GM12878 (cell line): ENCODE measurements around the gene ZNF841. TPM values are rescaled to one million over a fixed set of nuclear protein-coding genes. Genes with fewer than 3 reads are reported as not detected.

Experiments used
- ATAC-seq: fragments of 200-7000 bp; cut with Tn5 transposase; 3 replicates; pipeline ENCODE4 v1.9.1; 2020; ENCODE audit warnings: mild to moderate bottlenecking, moderate library complexity
- BruUV-seq: library from RNA; stranded (reverse); fragments of 400-500 nt; replicated peaks from 2 replicates; lab custom pipeline; 2021; lab: Mats Ljungman, UMichigan
- CTCF ChIA-PET: fragments of 300-600 bp; sonication (Branson Sonifier 250); formaldehyde crosslinking; extraction: SDS; loops from one replicate; lab custom pipeline; 2021; ENCODE audit warnings: inconsistent platforms; lab: Yijun Ruan, JAX
- POLR2A ChIA-PET: fragments of 350-600 bp; formaldehyde crosslinking; extraction: SDS; loops from one replicate; lab custom pipeline; 2021; ENCODE audit warnings: inconsistent platforms; lab: Charles Lee
- RAD21 ChIA-PET: fragments of 300-600 bp; sonication (Branson Sonifier 250); formaldehyde crosslinking; loops from one replicate; lab custom pipeline; 2023; ENCODE audit warnings: antibody characterized with exemption; ENCODE audit not compliant: unreplicated experiment; lab: Charles Lee
- SMC1A ChIA-PET: fragments of 300-600 bp; sonication (Branson Sonifier 250); formaldehyde crosslinking; loops from one replicate; lab custom pipeline; 2023; ENCODE audit not compliant: unreplicated experiment, uncharacterized antibody; lab: Charles Lee
- DNase-seq: peaks from one replicate; pipeline ENCODE4 v3.0.0-alpha.2; 2011; ENCODE audit warnings: low read depth, low spot score
- FAIRE-seq: peaks from 3 replicates; lab custom pipeline; 2011; peaks lifted over from hg19 to GRCh38; lab: Jason Lieb, UNC
- H2AFZ ChIP-seq: 2 replicates; pipeline ENCODE4 v1.6.0; 2011; ENCODE audit warnings: low read depth, low read length, control low read depth; ENCODE audit not compliant: control insufficient read depth
- H3K27ac ChIP-seq: 2 replicates; pipeline ENCODE4 v1.5.1; 2011; ENCODE audit warnings: control low read depth; ENCODE audit not compliant: control insufficient read depth, insufficient read depth
- H3K27me3 ChIP-seq, 2 experiments: replicated peaks in 1 of 2; 2 replicates each; pipeline versions ENCODE4 v1.6.0 to v1.6.1; 2011; ENCODE audit warnings: low read length in 1 of 2; ENCODE audit not compliant: control insufficient read depth in 2 of 2, insufficient read depth in 2 of 2
- H3K36me3 ChIP-seq, 2 experiments: 2 replicates each; pipeline ENCODE4 v1.5.1; 2011; ENCODE audit warnings: low read length in 1 of 2; ENCODE audit not compliant: control insufficient read depth in 2 of 2, insufficient read depth in 2 of 2
- H3K4me1 ChIP-seq: 2 replicates; pipeline ENCODE4 v1.6.1; 2011; ENCODE audit warnings: mild to moderate bottlenecking, low read length, moderate library complexity, mixed read lengths; ENCODE audit not compliant: control insufficient read depth, insufficient read depth
- H3K4me2 ChIP-seq: 2 replicates; pipeline ENCODE4 v1.6.0; 2011; ENCODE audit warnings: control low read depth; ENCODE audit not compliant: control insufficient read depth, insufficient read depth
- H3K4me3 ChIP-seq: fragments of 200-600 bp; sonication (generic); 2 replicates; pipeline ENCODE4 v1.5.1; 2016
- H3K79me2 ChIP-seq: 2 replicates; pipeline ENCODE4 v1.6.0; 2011; ENCODE audit warnings: low read length; ENCODE audit not compliant: control insufficient read depth, insufficient read depth
- H3K9ac ChIP-seq: 2 replicates; pipeline ENCODE4 v1.8.0; 2011; ENCODE audit warnings: low read length, control low read depth, mixed read lengths; ENCODE audit not compliant: control insufficient read depth, insufficient read depth
- H3K9me3 ChIP-seq: replicated peaks from 3 replicates; pipeline ENCODE4 v1.5.1; 2011; ENCODE audit warnings: mild to moderate bottlenecking, low read length; ENCODE audit not compliant: control insufficient read depth, insufficient read depth
- H4K20me1 ChIP-seq: 2 replicates; pipeline ENCODE4 v1.6.0; 2011; ENCODE audit not compliant: control insufficient read depth, insufficient read depth
- MXI1 ChIP-seq: fragments of 150-350 bp; IDR thresholded peaks from 2 replicates; pipeline ENCODE4 v1.6.1; 2011; ENCODE audit warnings: low read depth, mild to moderate bottlenecking, inconsistent platforms, low read length, improper control_type of control experiment
- SMARCA5 ChIP-seq: fragments of 450-650 bp; IDR thresholded peaks from 2 replicates; pipeline ENCODE4 v1.6.1; 2017; ENCODE audit warnings: mild to moderate bottlenecking
- YY1 ChIP-seq: IDR thresholded peaks from 2 replicates; pipeline ENCODE4 v1.6.1; 2011; ENCODE audit warnings: low read depth, mild to moderate bottlenecking, low read length
- ZNF384 ChIP-seq: IDR thresholded peaks from 2 replicates; pipeline ENCODE4 v1.6.1; 2012; ENCODE audit warnings: low read depth, mild to moderate bottlenecking, low read length, improper control_type of control experiment, borderline replicate concordance
- ZSCAN29 ChIP-seq: fragments of 450-650 bp; IDR thresholded peaks from 2 replicates; pipeline ENCODE4 v1.6.1; 2017; ENCODE audit warnings: mild to moderate bottlenecking, moderate library complexity
- WGBS: methylation state at CpG from one replicate; pipeline ENCODE4 v1.1.6; 2016; ENCODE audit warnings: low lambda C conversion rate; ENCODE audit not compliant: insufficient replicate concordance, insufficient coverage; ENCODE audit errors: missing lambda C conversion rate; 5-methylcytosine and 5-hydroxymethylcytosine counted together
- in situ Hi-C: fragments of 300-500 bp; cut with MboI; formaldehyde crosslinking; loops from 9 replicates; pipeline ENCODE4 v1.14.3; 2018; ENCODE audit warnings: mixed read lengths
- intact Hi-C: fragments of 100-400 bp; cut with micrococcal nuclease; formaldehyde crosslinking; loops from one replicate; pipeline ENCODE4 v1.14.2; 2022; ENCODE audit not compliant: unreplicated experiment
- polyA plus RNA-seq, 11 experiments: library from polyadenylated mRNA; depleted of rRNA in 4 of 11; unstranded in 6 of 11; stranded (reverse) in 5 of 11; fragments of >200 nt; fragmentation: Nextera tagmentation in 4 of 11; fragmentation: Illumina TruSeq in 1 of 11; extraction: Ambion mirVana in 4 of 11; extraction: Trizol in 1 of 11; gene quantifications; 1 replicate in 1 of 11; 2 replicates in 10 of 11; pipeline versions ENCODE4 v1.2.1 to v1.2.3, GENCODE V29; 2011 to 2016; ENCODE audit warnings: inconsistent platforms in 2 of 11, missing spikeins in 2 of 11, low read depth in 1 of 11
- total RNA-seq, 4 experiments: library from RNA; depleted of rRNA in 3 of 4; stranded (reverse); fragments of >200 nt in 3 of 4; fragmentation: Illumina TruSeq in 1 of 4; extraction: Trizol in 1 of 4; gene quantifications; 2 replicates each; pipeline versions ENCODE4 v1.2.1 to v1.2.3, GENCODE V29; 2013 to 2021
- TF ChIP-seq, protein P1 (sequence below): IDR thresholded peaks from 2 replicates; pipeline ENCODE4 v1.6.1; 2012; ENCODE audit warnings: low read length, inconsistent platforms
- TF ChIP-seq, protein P2 (sequence below): IDR thresholded peaks from 2 replicates; pipeline ENCODE4 v1.6.1; 2011; ENCODE audit warnings: low read depth, low read length, improper control_type of control experiment, borderline replicate concordance

The ZNF841 gene
- total and polyA plus RNA-seq, 10 of the 15 experiments (the other 5 are each of a cell fraction or from before 2014, with no cell fraction given): 1.4 to 15.0 (median 8.2) TPM

DNA sequence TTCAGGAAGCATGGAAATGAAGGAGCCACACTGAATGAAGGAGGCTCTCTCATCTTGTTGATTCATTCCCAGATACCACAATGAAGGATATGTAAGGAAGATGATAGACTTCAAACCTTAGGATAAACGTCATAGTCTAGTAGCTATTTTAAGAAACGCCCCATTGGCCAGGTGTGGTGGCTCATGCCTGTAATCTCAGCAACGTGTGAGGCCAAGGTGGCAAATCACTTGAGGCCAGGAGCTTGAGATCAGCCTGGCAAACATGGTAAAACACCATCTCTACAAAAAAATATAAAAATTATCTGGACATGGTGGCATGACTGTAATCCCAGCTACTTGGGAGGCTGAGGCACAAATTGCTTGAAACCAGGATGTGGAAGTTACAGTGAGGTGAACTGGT is 17.1 kb upstream of the ZNF841 start (continued):
- TF ChIP-seq, protein P1, sequence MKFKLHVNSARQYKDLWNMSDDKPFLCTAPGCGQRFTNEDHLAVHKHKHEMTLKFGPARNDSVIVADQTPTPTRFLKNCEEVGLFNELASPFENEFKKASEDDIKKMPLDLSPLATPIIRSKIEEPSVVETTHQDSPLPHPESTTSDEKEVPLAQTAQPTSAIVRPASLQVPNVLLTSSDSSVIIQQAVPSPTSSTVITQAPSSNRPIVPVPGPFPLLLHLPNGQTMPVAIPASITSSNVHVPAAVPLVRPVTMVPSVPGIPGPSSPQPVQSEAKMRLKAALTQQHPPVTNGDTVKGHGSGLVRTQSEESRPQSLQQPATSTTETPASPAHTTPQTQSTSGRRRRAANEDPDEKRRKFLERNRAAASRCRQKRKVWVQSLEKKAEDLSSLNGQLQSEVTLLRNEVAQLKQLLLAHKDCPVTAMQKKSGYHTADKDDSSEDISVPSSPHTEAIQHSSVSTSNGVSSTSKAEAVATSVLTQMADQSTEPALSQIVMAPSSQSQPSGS: no peak
- TF ChIP-seq, all 136 proteins: peak for 0

DNA sequence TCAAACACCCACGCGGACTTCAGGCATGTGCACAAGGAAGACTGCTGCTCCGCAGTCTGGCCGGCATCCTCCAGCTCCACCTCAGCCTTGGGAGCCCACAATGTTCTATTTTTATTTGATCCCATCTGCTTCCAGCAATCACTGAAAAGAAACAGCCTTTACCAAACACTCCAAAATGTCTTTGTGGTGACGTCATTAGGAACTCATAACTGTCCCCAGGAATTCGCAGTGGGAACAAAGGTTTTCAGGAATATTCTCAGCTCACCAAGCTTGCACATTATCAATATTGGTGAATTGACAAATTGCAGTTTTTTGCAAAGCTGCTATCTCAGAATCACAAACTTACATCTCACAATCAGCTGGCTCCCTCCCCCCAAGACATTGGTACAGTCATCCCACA is 15.2 kb upstream of the ZNF841 start:
- Histone ChIP-seq H3K27me3 (no peaks in the 10 kb centered on the region), H3K9me3 (peaks cover 31% of the 10 kb centered on the region), H4K20me1 (no peaks in the 10 kb centered on the region), H3K4me3 (no peak overlapping the region), H3K9ac (no peak overlapping the region), H3K36me3 (no peaks in the 10 kb centered on the region; a peak in 1 of 4 replicates), H3K4me2 (no peak overlapping the region), H3K79me2 (no peaks in the 10 kb centered on the region), H2AFZ (no peak overlapping the region), H3K27ac (no peak overlapping the region), H3K4me1 (no peaks in the 10 kb centered on the region)
- FAIRE-seq (no peak), DNase-seq (no peak), ATAC-seq (no peak)
- in situ Hi-C loops (no loop called here), intact Hi-C loops (no loop called here)
- WGBS: 81% methylated on average over 6 of the region's 6 CpGs
- BruUV-seq: no TSS peak
- ChIA-PET RAD21 (no interaction called here), CTCF (interaction anchor here (1.6 kb wide), 1 partner anchor 165 kb away, joined by 4 read pairs; no protein-coding TSS in a partner anchor), POLR2A (no interaction called here), SMC1A (no interaction called here)
- TF ChIP-seq ZSCAN29 (no peak), YY1 (no peak), MXI1 (no peak), SMARCA5 (no peak), ZNF384 (no peak)
- TF ChIP-seq, protein P2, sequence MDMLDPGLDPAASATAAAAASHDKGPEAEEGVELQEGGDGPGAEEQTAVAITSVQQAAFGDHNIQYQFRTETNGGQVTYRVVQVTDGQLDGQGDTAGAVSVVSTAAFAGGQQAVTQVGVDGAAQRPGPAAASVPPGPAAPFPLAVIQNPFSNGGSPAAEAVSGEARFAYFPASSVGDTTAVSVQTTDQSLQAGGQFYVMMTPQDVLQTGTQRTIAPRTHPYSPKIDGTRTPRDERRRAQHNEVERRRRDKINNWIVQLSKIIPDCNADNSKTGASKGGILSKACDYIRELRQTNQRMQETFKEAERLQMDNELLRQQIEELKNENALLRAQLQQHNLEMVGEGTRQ: no peak
